ENCODE data around the gene BEND6.

BEND6 gene, protein sequence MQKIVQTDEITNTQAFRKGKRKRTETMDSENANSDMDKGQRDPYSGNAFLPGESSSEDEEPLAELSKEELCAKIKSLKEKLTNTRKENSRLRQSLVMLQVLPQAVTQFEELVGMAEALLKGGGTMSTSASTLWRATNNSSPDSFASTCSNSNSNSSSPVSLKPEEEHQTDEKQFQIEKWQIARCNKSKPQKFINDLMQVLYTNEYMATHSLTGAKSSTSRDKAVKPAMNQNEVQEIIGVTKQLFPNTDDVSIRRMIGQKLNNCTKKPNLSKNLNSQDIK

DNA sequence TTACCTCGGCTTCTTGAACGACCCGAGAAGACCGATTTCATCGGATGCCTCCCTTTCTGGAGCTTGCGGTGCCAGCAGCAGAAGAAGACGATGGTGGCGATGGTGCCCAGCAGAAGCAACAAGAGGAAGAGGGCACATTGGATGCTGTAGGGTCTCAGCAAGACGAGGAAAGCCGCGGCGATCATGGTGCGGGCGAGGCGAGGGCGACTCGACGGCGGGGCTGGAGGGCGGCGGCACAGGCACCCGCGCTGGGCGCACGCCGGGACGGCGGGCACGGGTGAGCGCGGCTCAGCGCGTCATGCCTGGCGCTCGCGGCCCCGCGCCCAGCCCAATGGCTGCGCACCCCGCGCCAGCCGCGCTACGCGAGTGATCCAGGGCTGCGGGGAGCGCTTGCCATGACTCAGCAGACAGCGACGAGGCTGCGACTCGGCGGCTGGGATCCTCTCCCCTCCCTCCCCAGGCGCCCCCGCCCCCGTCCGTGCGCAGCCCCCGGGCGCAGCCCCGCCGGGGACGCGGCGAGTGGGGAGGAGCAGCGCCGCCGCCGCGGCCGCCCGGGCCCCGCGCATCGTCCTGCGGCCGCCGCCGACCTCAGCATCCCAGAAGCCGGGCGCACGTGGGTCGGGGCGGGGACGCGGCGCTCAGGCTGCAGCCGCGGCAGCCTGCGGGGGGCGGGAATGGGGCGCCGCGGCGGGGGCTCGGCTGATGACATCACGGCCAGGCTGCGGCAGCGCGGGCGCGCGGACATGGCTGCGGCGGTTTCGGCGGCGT, at the start of gene BEND6:
Gene BEND6, plus strand, starts transcription at position 705 of the 768 bp plus-strand sequence. CDS start 26,704 bp downstream, outside the sequence.
- no peak for DNase-seq (ENCODE audit: low read depth in 2 of 2)

DNA sequence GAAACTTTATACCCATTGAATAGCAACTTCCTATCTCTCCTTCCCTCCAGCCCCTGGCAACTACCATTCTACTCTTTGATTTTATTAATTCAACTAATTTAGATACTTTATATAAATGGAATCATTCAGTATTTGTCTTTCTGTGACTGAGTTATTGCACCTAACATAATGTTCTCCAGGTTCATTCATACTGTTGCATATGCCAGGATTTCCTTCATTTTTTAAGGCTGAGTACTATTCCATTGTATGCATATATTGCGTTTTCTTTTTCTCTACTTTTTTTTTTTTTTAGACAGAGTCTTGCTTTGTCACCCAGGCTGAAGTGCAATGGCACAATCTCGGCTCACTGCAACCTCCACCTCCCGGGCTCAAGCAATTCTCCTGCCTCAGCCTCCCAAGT, 49.5 kb upstream of the BEND6 start:
- DNase-seq (ENCODE audit: low read depth in 2 of 2) = no peak

DNA sequence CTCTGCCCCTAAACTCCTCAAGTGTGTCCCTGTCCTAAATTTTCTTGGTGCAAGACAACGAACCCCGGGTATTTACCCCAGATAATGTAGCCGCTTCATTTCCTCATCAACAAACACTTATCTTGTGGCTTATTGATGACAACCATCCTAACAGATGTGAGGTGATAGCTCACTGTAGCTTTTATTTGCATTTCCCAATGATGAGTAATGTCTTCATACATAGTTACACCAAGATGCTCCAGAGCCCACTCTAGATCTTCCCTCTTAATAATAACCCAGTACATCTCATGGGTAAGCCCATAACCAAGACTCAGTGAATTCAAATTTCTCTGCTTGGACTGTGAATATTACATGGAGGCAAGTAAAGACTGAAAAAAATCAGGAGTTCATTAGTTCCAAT, 48.2 kb upstream of the BEND6 start:
- no peak for DNase-seq (ENCODE audit: low read depth in 2 of 2)

DNA sequence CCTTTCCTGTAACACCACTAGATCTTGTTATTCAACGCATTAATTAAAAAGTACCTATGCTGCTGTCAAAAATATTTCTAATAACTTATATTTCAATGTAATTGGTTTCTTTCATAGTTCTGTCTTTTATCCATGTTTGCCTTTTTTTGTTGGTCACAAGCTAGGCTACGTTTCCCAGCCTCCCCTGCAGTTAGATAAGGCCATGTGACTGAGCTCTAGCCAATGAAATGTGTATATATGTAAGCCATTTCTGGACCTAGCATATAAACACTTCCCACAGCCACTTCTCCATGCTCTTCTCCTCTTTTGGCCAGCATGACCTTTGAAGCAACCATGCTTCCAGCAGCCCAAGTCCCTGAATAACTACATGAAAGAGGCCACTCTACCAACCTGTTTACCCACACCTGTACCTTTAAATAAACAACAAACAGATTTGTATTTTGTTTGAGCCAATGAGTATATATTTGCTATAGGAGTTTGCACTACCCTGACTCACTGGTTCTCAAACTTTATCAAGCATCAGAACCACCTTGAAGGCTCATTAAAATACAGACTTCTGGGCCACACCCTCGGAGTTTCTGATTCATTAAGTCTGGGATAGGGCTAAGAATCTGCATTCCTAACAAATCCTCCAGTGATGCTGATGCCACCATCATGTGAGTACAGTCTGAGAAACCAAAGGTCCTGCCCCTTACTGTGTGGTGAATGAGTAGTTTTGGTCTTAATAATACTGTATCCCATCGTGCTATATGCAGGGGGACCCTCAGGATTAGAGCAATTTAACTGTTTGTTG, 45.6 kb upstream of the BEND6 start:
- DNase-seq (ENCODE audit: low read depth in 2 of 2) = no peak

DNA sequence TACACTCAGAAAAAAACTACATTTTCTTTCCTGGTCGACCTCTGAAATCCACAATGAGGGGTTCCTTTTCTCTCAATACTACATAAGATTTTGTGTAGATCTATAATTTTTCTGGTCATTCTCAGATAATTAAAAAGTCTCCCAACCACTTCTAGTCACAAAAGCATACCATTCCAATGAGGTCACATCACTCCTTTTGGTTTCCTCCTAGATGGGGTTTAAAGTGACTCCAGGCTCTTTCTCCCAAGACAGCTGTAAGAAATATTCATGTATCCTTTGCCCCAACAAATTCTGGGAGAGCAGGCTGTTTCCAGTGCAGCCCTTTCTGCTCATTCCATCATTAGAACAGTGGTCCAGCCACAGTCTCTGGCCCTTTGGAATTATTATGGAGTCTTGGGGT, 43.1 kb upstream of the BEND6 start:
- no peak for DNase-seq (ENCODE audit: low read depth in 2 of 2)

DNA sequence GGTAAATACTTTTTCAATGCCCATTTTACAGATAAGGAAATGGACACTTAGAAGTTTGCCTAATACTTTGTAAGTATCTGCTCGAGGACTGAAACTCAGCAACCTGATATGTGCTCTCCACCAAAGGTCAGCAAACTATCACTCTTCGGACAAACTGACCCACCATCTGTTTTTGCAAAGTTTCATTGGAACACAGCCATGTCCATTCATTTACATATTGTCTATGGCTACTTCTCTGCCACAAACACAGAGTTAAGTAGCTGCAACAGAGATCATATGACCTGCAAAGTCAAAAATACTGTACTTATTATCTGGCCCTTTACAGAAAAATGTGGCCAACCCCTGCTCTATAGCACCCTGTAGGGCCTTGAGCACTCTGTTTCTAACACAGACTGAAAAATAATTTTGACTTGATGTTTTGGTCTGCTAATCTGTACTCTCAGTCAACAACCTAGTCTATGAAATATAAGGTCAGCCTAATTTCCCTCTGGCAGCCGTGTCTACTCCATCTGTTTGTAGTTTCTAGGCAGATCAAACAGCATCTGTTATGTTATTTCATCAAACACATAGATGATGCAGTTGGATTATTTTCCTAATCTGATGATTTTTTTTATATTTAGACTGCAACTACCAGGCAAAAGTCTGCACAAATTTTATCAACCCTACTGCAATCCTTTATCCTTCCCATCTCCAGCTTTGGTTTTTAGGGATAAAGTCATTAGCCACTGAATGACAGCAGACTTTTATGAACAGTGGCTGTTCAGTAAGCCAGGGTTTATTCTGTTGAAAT, 41.4 kb upstream of the BEND6 start:
- no peak for DNase-seq (ENCODE audit: low read depth in 2 of 2)

DNA sequence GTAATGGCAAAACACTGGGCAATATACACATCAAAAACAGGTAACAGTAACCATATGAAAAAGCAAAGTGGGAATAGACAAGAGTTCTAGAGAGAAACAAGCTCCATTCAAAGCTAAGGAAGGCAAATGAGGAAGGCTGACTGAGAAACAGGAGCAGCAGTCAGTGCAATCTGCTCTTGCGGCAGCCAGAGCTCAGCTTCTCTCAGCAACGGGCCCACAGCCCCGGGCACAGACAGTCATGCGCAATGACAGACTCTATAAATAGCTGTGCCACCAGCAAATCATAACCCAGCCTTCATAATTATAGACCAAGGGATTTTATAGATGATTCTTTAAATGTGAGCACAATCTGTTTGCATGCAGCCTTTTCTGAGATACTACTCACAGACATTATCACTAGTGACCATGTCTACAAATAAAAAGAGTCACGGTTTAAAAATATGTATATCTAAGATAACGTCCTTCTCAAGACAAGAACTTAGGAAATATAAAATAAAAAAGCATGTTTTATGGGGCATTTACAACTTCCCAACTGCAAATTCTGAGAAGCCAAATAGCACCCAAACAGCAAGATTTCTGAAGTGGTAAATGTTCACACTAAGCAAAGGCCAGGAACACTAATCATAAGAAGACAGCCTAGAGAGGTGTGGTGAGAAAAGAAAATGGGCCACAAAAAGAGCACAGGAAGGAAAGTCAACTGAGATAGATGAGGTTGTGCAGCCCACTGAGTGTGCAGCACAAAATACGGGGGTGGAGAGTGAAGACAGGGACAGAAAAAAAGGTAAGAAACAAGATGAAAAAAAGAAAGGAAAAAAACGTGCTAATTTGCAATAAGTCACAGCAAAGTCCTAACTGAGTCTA, 39.9 kb upstream of the BEND6 start:
- DNase-seq (ENCODE audit: low read depth in 2 of 2) = no peak

DNA sequence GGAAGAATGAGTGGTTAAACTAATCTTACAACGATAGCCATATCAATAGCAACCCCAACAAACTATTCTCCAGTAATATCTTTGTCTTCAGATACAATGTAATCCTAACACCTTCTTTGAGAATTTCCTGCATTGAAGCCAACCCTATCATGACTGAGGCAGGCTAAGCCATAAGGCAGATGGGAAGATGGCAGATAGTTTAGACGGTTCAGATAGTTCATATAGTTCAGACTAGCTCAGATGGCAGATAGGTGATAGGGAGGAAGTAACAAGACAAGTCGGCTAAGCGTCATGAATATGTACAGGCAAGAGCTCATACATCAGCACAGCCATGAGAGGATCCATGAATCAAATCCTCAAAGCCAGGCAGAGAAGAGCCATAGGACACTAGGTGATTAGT, 39.1 kb upstream of the BEND6 start:
- DNase-seq (ENCODE audit: low read depth in 2 of 2) = no peak

DNA sequence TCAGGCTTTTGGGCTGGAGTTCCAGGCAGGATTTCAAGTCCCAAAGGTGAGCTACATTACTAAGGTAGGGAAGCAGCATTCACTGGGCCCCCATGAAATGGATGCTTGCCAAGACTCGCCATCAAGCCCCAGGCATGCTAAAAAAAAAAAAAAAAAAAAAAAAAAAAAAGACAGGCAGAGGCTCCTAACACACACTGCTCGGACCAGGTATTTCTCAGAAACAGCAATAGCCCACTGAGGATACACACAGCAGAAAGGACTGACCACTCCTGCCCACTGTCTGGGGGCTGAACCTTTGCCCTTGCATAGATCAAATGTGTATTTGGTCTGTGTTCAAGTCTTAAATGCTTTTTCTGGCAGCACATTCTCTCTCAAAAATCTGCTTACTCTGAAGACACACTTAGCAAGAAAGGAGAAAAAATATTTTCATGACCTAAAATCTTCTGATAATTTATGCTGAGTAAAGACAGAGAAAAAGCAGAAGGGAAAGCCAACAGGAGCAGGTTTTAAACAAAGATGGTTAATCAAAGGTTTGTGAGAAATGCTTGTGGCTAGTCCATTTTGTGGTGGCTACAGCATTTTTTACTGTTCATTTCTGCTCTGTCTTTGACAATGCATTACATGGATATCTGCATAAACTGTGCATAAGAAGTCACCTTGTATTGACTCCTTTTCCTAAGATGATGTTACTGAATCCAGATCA, 37.9 kb upstream of the BEND6 start:
- DNase-seq (ENCODE audit: low read depth in 2 of 2) = no peak

DNA sequence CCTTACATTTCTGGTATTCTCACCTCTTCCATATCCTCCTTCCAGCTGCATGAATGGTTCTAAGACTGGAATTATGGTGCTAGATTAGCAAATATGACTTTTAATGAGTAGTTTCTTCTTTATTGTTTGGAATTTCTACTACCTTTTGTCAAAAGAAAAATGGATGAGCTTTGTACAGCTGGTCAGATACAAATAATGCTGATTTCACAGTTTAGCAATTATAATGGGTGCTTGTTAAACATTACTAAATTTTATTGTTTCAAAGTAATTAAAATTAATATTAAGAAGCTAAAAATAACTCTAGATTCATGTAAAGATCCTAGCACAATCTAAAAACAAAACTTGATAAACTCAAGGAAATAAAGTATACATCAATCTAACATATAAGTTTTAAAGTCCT, 32.3 kb upstream of the BEND6 start:
- DNase-seq (ENCODE audit: low read depth in 2 of 2) = no peak

DNA sequence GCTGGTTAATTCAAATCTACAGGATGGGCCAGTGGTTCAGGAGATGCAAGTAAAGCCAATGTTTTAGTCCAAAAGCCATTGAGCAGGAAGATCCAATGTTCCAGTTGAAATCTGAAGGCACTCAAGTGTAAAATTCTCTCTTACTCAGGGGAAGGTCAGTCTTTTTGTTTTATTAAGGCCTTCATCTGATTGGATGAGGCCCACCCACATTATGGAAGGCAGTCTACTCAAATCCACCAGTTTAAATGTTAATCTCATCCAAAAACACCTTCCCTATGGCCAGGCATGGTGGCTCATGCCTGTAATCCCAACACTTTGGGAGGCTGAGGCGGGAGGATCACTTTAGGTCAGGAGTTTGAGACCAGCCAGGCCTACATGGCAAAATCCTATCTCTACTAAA, 31.3 kb upstream of the BEND6 start:
- no peak for DNase-seq (ENCODE audit: low read depth in 2 of 2)

DNA sequence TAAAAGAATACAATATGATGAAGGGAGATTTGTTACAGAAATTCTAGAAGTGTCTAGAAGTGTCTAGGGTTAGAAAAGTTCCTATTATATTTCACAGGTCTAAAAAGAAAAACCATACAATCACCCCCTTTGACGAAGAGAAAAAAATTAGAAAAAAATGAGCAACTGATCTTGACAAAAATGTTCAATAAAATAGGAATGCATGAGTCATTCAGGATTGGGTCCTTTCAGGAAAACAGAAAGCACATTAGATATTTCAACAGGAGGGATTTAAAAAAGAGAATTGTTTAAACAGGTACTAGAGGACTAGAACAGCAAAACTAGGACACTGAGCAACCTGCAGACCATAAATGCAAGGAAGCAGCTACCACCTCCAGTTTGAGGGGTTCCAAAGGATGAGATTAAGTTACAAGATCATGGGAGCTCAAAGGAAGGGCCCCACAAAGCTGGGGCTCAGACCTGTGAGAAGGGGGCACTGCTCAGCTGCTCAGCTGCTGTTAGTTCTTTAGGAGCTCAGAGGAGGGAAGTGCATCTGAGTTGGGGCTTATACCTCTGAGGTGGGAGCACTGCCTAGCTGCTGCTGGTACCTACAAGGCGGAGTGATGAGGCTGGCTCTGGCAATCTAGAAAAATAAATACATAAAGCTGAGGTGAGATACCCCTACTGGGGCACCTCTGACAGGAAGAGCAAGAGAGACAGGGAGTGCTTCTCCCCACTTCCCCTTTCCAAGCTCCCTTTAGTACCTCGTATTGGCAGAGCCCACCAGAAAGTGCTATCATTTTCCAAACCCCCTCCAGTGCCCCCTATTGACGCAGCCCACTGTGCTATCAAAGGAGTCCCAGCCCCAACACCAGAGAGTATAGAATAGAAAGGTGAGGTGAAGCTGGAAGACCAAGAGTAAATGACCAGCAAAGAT, 27.1 kb upstream of the BEND6 start:
- no peak for DNase-seq (ENCODE audit: low read depth in 2 of 2)

DNA sequence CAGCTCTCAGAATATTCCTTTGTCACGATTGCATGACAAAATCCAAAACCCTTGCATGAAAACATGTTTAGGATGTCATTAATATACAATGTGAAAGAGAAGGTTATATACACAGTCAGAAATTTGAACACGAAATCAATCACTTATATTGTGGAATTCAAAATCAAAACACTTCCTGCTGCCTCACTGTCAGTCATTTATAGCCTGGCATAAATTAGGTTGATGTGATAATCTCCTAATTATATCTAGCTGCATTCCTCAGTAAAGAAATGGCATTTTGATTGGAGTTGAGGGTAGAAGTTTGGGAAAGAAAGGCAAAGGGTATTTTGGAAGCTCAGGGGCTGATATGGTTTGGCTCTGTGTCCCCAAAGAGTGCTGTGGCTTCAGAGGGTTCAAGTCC, 24.1 kb upstream of the BEND6 start:
- DNase-seq (ENCODE audit: low read depth in 2 of 2) = no peak

DNA sequence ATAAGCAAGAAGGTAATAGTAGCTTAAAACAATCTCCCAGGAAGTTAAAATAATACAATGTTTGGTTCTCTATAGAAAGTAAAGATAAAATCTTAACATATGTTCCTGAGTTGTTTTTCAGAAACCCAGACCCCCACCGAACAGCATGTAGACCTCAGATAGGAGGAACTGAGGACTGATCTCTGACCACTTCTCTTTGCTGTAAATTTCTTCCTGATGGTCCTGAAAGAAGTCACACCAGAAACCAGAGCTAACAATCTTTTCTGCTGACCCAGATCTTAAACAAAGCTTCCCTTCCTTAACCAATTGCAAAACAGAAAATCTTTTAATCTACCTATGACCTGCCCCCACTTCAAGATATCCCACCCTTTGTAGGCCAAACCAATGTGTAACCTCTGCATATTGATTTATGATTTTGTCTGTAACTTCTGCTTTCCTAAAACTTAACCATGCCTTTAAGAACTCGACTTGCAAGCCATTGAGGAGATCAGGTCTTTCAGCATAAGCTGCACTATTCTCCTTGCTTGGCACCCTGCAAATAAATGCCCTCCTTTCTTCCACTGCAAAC, 21.9 kb upstream of the BEND6 start:
- no peak for DNase-seq (ENCODE audit: low read depth in 2 of 2)

DNA sequence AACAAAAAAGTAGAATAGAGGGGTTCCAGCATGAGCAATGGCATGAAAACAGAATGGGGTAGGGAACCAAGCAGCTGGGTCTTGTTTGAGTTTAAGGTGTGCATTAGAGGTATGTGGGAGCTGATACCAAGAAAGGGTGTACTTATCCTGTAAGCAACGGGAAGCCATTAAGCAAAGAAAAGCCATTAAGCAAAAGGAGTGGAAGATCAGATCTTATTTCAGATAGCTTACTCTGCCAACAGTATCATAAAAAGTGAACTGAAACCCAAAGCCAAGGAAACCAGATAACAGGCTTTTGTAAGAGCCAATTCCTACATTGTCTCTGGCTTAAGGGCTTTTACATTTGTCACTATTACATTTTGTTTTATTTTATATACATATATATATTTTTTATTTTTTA, 21.3 kb upstream of the BEND6 start:
- DNase-seq (ENCODE audit: low read depth in 2 of 2) = no peak

DNA sequence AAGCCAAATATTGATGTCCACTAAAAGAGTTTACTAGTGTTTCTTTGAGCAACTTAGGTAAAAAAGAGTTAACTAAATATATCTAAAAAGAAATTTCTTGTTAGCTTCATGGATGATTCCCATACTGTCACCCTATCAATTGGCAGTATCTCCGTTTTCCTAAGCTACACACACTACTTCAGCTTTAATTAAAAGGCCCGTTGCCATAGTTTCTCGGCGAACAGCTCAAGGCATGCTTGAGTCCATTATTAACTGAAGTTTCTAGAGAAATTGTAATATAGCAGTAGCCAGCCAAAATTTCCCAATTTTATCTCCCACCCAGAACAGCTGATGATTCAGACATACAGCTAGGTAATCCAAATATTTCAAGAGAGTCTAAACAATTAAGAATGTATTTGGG, 20.0 kb upstream of the BEND6 start:
- DNase-seq (ENCODE audit: low read depth in 2 of 2) = no peak

DNA sequence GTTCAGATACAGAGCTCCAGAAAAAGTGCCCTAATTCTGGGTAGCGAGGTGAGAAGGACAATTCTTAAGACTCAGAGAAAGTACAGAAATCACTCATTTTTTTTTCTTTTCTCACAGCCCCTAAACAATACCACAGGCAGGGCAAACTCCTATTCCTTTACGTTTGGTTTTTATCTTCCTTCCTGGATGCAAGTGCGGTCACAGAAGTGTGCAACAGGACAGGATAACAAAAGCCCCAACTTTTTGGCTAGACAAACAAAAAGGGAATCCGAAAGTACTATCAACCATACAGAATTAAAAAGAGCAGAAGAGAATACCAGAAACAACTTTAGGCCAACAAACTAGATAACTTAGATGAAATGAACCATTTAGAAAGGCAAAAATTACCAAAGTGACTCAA, 18.4 kb upstream of the BEND6 start:
- no peak for DNase-seq (ENCODE audit: low read depth in 2 of 2)

DNA sequence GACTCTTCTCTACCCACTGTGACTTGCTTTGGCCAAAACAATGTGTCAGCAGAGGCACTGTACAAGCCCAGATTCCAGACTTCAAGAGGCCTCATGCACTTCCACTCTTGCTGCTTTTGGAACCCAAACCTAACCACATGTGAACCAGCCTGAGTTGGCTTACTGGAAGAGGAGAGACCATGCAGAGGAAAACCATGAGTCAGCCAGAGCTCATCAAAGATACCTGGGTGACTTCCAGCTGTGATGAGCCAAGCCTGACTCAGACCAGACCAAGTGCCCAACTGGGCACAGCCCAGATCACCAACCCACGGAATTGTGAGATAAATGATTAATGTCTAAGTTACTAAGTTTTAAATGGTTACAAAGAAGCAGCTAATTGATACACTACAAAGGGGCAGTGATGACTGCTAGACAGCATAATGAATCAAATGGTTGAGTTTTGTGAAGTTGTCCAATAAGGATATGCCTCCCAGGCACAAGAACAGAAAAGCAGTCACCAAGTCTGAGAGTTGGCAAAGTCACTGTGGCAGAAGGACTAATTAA, 16.2 kb upstream of the BEND6 start:
- DNase-seq (ENCODE audit: low read depth in 2 of 2) = no peak

DNA sequence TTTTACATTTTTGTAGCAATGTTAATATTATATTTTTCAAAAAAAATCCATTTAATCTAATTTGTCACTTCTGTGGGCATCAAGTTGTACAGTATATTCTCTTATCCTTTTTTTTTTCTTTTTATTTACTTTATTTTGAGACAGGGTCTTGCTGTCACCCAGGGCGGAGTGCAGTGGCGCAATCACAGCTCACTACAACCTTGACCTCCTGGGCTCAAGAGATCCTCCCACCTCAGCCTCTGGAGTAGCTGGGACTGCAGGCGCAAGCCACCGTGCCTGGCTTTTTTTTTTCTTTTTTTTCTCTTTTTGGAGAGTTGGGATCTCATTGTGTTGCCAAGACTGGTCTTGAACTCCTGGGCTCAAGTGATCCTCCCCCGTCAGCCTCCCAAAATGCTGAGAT, 14.4 kb upstream of the BEND6 start:
- no peak for DNase-seq (ENCODE audit: low read depth in 2 of 2)

Data from stimulated activated CD8-positive, alpha-beta memory T cell treated with anti-CD3 and anti-CD28 coated beads, Interleukin-2, amount 100 ng/mL, for 48 hours (primary cell).